GM19043 (cell line): Measurements from ENCODE around the gene PPP1R3D.
"Not testable (repeated sequence)": the region's sequence is repeated elsewhere in the genome, so short reads cannot be mapped to it uniquely, and the experiment has no call there.

ENCODE experiments used
- ATAC-seq: cut with Tn5 transposase; IDR thresholded peaks from one replicate; pipeline ENCODE4 v1.9.1; 2021; ENCODE audit warnings: low read depth; ENCODE audit not compliant: unreplicated experiment

PPP1R3D gene

GRCh38 chr20:59925899-59926298 lies 14.2 kb downstream of the PPP1R3D start:
- no peak for ATAC-seq

GRCh38 chr20:59925359-59925758 lies 14.7 kb downstream of the PPP1R3D start:
- no peak for ATAC-seq

GRCh38 chr20:59923514-59923913 lies 16.6 kb downstream of the PPP1R3D start:
- no peak for ATAC-seq

- no peak for ATAC-seq
These were observed 19.2 kb downstream of the PPP1R3D start for GRCh38 chr20:59920944-59921343.

GRCh38 chr20:59912609-59913008 lies 27.5 kb downstream of the PPP1R3D start:
- ATAC-seq, result no peak

- ATAC-seq, result no peak
These were observed 29.1 kb downstream of the PPP1R3D start for GRCh38 chr20:59911041-59911440.

GRCh38 chr20:59908855-59909254 lies 31.2 kb downstream of the PPP1R3D start:
- ATAC-seq, result no peak

GRCh38 chr20:59903621-59904020 lies 36.5 kb downstream of the PPP1R3D start:
- ATAC-seq, result no peak

GRCh38 chr20:59902470-59902869 lies 37.6 kb downstream of the PPP1R3D start:
- no peak for ATAC-seq

GRCh38 chr20:59895908-59896307 lies 44.2 kb downstream of the PPP1R3D start:
- ATAC-seq, result no peak

GRCh38 chr20:59891581-59891980 lies 48.5 kb downstream of the PPP1R3D start:
- no peak for ATAC-seq

- not testable (repeated sequence) for ATAC-seq
These were observed 50.1 kb downstream of the PPP1R3D start for GRCh38 chr20:59890035-59890434.

- ATAC-seq, result no peak
These were observed 52.1 kb downstream of the PPP1R3D start for GRCh38 chr20:59888050-59888449.
